ENCODE measurements around the gene C11orf65.
"Not testable (repeated sequence)": the region's sequence is repeated elsewhere in the genome, so short reads cannot be mapped to it uniquely, and the experiment has no call there.

The C11orf65 gene

DNA sequence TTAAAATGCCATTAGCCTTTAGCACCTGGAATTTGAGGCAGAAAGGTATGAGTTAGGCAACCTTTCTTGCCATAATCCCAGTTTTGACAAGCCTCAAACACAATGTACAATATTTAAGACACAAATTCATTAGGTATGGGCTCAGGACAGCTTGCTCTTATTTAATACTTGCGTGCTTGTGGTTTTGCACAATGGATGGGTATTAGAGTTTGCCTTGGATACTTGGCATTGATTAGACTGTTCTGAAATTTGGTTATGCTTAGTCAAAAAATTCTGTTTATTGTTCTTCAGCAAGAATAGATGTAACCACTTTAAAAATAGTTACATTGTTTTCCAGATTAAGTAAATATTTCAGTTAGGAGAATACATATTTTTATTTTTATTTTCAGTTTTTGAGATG lies 5.4 kb upstream of the C11orf65 start:
- TF ChIP-seq, protein P1, sequence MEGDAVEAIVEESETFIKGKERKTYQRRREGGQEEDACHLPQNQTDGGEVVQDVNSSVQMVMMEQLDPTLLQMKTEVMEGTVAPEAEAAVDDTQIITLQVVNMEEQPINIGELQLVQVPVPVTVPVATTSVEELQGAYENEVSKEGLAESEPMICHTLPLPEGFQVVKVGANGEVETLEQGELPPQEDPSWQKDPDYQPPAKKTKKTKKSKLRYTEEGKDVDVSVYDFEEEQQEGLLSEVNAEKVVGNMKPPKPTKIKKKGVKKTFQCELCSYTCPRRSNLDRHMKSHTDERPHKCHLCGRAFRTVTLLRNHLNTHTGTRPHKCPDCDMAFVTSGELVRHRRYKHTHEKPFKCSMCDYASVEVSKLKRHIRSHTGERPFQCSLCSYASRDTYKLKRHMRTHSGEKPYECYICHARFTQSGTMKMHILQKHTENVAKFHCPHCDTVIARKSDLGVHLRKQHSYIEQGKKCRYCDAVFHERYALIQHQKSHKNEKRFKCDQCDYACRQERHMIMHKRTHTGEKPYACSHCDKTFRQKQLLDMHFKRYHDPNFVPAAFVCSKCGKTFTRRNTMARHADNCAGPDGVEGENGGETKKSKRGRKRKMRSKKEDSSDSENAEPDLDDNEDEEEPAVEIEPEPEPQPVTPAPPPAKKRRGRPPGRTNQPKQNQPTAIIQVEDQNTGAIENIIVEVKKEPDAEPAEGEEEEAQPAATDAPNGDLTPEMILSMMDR (conservative IDR thresholded peaks at IDR 0.05; ENCODE audit: low read length) = no peak
- peak; percentile 63 for DNase-seq (ENCODE audit: low read depth)
- H3K4me3 ChIP-seq (ENCODE audit: low read length) = no peak overlapping the region

DNA sequence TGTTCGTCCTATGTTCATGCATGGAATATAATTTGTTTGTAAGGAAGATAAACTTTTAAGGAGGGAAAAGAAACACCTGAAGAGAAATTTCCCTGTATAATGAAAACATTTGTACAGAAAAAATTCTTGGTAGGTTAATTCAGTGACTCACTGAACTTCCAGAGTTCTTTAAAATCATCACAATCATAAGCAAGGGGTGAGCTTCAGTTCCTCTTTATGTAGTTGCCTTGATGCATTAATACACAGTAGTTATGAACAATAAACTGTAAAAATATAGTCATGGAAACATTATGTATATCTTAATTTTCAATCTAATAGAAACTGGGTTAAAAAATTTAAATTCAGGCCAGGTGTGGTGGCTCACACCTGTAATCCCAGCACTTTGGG lies 1.1 kb upstream of the C11orf65 start:
- DNase-seq (ENCODE audit: low read depth) = no peak
- TF ChIP-seq, protein P1 (conservative IDR thresholded peaks at IDR 0.05; ENCODE audit: low read length) = no peak
- H3K4me3 ChIP-seq (ENCODE audit: low read length) = no peak overlapping the region

DNA sequence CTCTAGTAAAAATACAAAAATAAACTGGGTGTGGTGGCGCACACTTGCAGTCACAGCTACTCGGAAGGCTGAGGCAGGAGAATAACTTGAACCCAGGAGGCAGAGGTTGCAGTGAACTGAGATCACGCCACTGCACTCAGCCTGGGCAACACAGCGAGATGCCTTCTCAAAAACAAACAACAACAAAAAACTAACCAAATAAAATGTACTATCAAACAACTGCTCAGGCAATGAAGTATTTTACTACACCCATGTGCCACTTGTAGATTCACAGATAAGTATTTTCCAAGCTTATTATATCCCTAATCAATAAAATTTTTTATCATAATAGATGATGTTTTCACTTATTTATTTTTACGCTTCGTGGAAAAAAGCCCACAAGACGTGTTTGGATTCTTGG lies 924 bp downstream of the C11orf65 start:
- DNase-seq (ENCODE audit: low read depth) = no peak
- TF ChIP-seq, protein P1 (conservative IDR thresholded peaks at IDR 0.05; ENCODE audit: low read length) = no peak
- H3K4me3 ChIP-seq (ENCODE audit: low read length) = peak overlapping the region; percentile 91

DNA sequence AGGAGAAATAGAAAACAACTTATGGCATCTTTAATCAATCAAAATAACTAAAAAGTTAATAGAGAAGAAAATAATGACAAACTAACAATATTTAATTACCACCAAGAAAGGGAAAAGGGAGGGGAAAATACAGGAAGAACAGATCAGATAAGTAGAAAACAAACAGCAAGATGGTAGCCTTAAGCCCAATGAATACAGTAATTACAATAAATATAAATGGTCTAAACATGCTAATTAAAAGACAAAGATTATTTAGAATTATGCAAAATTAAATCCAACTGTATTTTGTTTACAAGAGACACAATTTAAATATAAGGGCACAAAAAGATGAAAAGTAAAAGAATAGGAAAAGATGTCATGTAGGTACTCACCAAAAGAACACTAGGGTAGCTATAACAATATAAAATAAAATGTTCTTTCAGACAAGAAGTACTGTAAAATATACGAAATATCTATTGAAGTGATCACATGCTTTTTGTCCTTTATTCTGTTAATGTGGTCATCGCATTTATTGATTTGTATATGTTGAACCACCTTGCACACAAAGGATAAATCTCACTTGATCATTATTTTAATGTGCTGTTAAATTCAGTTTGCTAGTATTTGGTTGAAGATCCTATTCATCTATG lies 14.0 kb downstream of the C11orf65 start:
- DNase-seq (ENCODE audit: low read depth) = no peak
- TF ChIP-seq, protein P1 (conservative IDR thresholded peaks at IDR 0.05; ENCODE audit: low read length) = no peak
- H3K4me3 ChIP-seq (ENCODE audit: low read length) = no peak overlapping the region

DNA sequence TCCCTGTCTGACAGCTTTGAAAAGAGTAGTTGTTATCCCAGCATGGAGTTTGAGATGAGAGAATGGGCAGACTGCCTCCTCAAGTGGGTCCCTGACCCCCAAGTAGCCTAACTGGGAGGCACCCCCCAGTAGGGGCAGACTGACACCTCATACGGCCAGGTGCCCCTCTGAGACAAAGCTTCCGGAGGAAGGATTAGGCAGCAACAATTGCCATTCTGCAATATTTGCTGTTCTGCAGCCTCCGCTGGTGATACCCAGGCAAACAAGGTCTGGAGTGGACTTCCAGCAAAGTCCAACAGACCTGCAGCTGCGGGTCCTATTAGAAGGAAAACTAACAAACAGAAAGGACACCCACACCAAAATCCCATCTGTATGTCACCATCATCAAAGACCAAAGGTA lies 25.9 kb downstream of the C11orf65 start:
- not testable (repeated sequence) for DNase-seq (ENCODE audit: low read depth); H3K4me3 ChIP-seq (ENCODE audit: low read length)

DNA sequence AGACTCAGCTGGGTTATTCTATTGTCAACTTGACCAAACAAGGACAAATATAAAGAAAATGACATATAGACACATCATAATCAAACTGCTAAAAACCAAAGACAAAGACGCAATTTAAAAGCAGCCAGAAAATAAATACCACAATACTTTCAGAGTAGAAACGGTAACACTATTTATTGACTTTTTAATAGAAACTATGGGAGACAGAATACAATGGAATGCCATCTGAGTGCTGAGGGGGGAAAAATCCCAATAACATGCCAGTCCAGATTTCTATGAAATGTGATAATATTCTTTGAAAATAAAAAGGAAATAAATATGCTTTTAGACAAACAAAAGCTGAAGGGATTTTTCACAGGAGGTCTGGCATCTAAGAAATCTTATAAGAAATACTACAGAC lies 30.7 kb downstream of the C11orf65 start:
- no peak for DNase-seq (ENCODE audit: low read depth)
- TF ChIP-seq, protein P1 (conservative IDR thresholded peaks at IDR 0.05; ENCODE audit: low read length) = no peak
- no peak overlapping the region for H3K4me3 ChIP-seq (ENCODE audit: low read length)

DNA sequence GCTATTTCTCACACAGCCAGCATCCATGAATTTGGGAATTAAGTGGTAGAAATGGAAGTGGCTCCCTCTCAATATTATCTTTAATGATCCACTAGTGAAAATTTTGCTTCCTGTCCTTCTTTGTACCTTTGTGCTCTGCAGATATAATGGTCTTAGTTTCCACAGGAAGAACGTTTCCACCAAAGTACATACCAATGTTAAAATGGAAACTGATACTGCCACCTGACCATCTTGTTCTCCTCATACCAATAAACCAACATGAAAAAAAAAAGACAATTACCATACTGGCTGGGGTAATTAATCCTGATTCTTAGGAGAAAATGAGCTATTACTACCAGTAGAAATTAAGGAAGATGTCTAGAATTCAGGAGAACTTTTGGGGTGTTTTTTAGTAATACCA lies 32.3 kb downstream of the C11orf65 start:
- H3K4me3 ChIP-seq (ENCODE audit: low read length) = no peak overlapping the region
- DNase-seq (ENCODE audit: low read depth) = no peak
- TF ChIP-seq, protein P1 (conservative IDR thresholded peaks at IDR 0.05; ENCODE audit: low read length) = no peak

DNA sequence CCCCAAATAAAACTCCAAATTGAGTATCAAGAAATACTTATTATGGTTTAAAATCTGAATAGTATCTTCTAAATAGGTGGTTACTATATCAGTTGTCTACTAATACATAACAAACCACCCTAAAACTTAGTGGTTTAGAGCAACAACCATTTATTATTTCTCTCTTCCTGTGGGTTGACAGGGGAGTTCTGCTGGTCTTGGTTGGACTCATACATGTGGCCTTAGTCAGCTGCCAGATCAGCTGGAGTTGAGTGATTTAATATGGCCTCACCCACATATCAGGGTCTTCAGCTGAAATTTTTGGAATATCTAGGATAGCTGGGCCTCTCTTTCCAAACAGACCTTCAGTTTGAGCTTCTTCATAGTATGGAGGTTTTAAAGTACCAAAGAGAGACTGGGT lies 34.5 kb downstream of the C11orf65 start:
- H3K4me3 ChIP-seq (ENCODE audit: low read length) = no peak overlapping the region
- TF ChIP-seq, protein P1 (conservative IDR thresholded peaks at IDR 0.05; ENCODE audit: low read length) = no peak
- peak; percentile 86 for DNase-seq (ENCODE audit: low read depth)

Data from AG10803 (cell line).